ENCODE measurements around the gene PCDHGB7.

DNA sequence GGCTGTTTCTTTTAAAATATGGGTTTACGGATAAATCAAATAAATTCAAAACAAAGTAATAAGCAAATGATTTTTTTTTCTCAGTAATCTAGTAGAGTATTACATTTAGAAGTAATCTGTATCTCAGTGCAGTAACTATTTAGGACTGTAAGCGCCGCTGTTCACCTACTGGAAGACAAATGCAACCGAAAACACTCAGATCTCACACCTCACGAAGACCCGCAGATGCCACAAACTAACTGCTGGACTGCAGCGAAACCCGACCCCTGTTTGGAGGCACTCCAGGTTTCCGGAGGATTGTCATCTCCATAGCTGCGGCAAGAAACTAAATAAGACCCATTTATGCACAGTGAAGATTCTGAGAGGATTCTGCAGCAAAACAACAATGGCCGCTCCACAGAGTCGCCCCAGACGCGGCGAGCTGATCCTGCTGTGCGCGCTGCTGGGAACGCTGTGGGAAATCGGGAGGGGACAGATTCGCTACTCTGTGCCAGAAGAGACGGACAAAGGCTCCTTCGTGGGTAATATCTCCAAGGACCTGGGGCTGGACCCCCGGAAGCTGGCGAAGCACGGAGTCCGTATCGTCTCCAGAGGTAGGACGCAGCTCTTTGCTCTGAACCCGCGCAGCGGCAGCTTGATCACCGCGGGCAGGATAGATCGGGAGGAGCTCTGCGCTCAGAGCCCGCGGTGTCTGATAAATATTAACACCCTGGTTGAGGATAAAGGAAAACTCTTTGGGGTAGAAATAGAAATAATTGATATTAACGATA is 24.9 kb upstream of the PCDHGB7 start, which contains the start of gene PCDHGA8:
- no peak for TF ChIP-seq CTCF (IDR thresholded peaks at IDR 0.05)
- no peak for TF ChIP-seq POLR2A (IDR thresholded peaks at IDR 0.05)

Data from transverse colon (tissue), 3 donors.